ENCODE data around the gene ARRB2.

DNA sequence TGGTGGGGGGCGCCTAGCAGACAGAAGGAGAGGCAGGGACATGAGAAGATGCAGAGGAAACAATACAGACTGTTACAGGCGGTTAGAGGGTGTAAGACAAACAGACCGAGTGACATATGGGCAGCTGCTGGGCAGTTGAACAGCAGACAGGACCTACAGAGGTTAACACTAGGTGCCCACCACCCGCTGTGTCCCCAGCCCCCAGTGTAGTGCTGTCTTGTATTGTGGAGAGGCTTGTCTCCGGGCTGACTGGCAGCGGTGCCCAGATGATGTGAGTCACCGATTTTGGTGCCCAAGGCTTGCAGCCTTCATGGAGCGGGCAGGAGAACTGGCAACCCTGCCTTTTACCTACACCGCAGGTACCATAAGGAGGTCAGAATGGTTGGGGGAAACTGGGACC lies 31.7 kb downstream of the ARRB2 start:
- TF ChIP-seq POLR2AphosphoS5 (IDR thresholded peaks at IDR 0.05) (no peak), POLR2A (IDR thresholded peaks at IDR 0.05) (no peak)
- TF ChIP-seq, protein P1, sequence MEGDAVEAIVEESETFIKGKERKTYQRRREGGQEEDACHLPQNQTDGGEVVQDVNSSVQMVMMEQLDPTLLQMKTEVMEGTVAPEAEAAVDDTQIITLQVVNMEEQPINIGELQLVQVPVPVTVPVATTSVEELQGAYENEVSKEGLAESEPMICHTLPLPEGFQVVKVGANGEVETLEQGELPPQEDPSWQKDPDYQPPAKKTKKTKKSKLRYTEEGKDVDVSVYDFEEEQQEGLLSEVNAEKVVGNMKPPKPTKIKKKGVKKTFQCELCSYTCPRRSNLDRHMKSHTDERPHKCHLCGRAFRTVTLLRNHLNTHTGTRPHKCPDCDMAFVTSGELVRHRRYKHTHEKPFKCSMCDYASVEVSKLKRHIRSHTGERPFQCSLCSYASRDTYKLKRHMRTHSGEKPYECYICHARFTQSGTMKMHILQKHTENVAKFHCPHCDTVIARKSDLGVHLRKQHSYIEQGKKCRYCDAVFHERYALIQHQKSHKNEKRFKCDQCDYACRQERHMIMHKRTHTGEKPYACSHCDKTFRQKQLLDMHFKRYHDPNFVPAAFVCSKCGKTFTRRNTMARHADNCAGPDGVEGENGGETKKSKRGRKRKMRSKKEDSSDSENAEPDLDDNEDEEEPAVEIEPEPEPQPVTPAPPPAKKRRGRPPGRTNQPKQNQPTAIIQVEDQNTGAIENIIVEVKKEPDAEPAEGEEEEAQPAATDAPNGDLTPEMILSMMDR (IDR thresholded peaks at IDR 0.05): no peak
